Psoas muscle (tissue), 8 donors: ENCODE results near the gene NDUFB10. TPM values are rescaled to one million over a fixed set of nuclear protein-coding genes. Genes with fewer than 3 reads are reported as not detected.

Source experiments
- ATAC-seq, 4 donors: fragments of 200-7000 bp; cut with Tn5 transposase; one replicate each; pipeline ENCODE4 v1.9.1; 2020; ENCODE audit warnings: moderate library complexity in 3 of 4, mild to moderate bottlenecking in 2 of 4
- DNase-seq, 2 donors: peaks; one replicate each; pipeline ENCODE4 v3.0.0-alpha.2; 2020
- H3K27ac ChIP-seq: fragments of 200-600 bp; one replicate; pipeline ENCODE4 v1.8.0; 2022
- H3K27me3 ChIP-seq, 3 donors: fragments of 200-600 bp in 1 of 3; one replicate each; pipeline versions ENCODE4 v1.6.1 to v1.8.0; 2013 to 2022; ENCODE audit warnings: low read length in 2 of 3, mild to moderate bottlenecking in 2 of 3, moderate library complexity in 1 of 3; ENCODE audit not compliant: insufficient read depth in 3 of 3
- H3K36me3 ChIP-seq, 2 donors: fragments of 200-600 bp in 1 of 2; one replicate each; pipeline versions ENCODE4 v1.6.1 to v1.8.0; 2013 to 2022; ENCODE audit warnings: low read depth in 1 of 2, mild to moderate bottlenecking in 1 of 2, moderate library complexity in 1 of 2; ENCODE audit not compliant: insufficient read depth in 1 of 2
- H3K4me1 ChIP-seq: fragments of 200-600 bp; one replicate; pipeline ENCODE4 v1.8.0; 2022
- H3K4me3 ChIP-seq: fragments of 200-600 bp; one replicate; pipeline ENCODE4 v1.8.0; 2022; ENCODE audit warnings: mild to moderate bottlenecking
- H3K9me3 ChIP-seq: fragments of 200-600 bp; one replicate; pipeline ENCODE4 v1.8.0; 2022
- WGBS, 3 donors: extraction: QIAGEN DNeasy Blood & Tissue Kit; methylation state at CpG; one replicate each; pipeline versions ENCODE4 v1.1.6 to v1.1.7; 2013; 5-methylcytosine and 5-hydroxymethylcytosine counted together
- intact Hi-C, 2 donors: fragments of 100-400 bp; cut with DNase I; formaldehyde crosslinking; loops; one replicate each; pipeline versions ENCODE4 v1.11.0 to v1.14.2; 2022
- polyA plus RNA-seq, 3 donors: library from polyadenylated mRNA; stranded (reverse); fragments of 200-250 nt; gene quantifications; one replicate each; pipeline ENCODE4 v1.2.3, GENCODE V29; 2013
- total RNA-seq, 4 donors: library from RNA; stranded (reverse); fragmentation: NEBNext Ultra II Directional in 2 of 4; extraction: Animal tissue kit (Norgen Biotek cat#: 25700) in 2 of 4; gene quantifications; one replicate each; pipeline versions ENCODE4 v1.2.1 to v1.2.4, GENCODE V29; 2021 to 2023
- TF ChIP-seq, protein P1 (sequence below): fragments of 200-600 bp; IDR thresholded peaks from one replicate; pipeline ENCODE4 v1.8.0; 2022; ENCODE audit warnings: antibody characterized with exemption
- donor health status: healthy with polysubstance abuse.
- donor health status: DM: no; HTN: no; CAD: no; lungs with moderate emphysema.
- donor health status: Bipolar disorder and iron deficiency.
- donor health status: healthy.
- donor health status: DM: yes; HTN: yes; CAD: no.
- donor health status: DM: no; HTN: no; CAD: no.
- donor health status: DM: no; HTN: no; CAD: no.
- donor health status: DM: yes; HTN: yes; CAD: no.

NDUFB10 gene
- total and polyA plus RNA-seq, 7 donors: 350 to 870 (median 465) TPM

DNA sequence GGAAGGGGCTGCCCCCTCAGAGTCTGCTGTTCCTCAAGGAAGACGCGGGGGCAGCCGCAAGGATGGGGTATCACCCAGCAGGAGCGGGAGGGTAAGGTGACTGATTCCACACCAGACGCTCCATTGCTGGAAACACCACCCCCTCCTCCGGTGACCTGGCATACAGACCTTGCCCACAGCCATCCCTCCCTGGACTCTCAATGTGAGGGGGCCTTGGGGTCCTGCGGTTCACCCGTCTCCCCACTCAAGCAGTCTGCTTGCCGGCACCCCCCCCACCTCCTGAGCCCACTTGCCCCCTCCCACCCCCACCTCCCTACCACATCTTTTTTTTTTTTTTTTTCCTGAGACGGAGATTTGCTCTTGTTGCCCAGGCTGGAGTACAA is 29.0 kb upstream of the NDUFB10 start:
- DNase-seq (no peak), ATAC-seq (no peak)

DNA sequence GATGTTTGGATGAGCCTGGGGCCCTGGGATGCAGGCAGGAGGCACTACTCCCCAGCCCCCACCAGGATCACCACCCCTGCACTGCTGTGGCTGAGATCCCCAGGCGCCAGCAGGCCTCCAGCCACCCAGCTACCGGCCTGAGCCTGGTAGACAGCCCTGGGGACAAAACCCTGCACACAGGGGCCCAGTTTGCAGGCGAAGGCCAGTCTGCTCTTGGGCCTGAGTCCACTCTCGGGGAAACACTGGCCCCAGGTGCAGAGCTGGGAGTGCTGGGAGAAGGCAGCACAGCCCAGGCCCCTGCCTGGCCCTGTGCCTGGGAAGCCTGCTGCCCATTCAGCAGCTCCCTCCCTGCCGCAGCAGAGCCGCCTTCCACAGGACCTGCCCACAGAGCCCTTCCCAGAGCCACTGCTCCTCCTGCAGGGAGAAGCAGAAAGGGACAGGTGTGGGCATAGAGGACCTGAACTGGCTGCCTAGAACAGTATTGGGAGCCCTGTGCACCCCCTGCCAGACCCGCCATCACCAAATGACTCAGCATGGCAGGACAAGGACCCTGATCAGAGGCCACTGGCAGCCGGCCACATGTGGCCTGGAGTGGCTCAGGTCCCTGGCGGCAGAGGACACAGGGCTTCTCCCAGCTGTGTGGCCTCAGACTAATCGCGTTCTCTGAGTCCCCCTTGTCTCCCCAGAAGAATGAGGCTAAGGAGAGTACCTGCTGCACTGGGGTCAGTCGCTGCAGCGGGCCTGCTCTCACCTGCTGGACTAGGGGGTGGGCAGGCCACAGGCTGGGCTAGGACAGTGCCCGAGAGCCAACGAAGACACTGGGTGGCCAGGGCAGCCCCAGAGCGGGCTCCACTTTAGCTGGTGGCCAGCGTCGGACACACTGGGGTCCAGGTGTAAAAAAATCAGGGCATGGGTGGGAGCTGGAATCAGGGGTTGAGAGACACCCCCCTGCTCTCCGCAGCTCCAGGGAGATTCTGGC is 27.0 kb upstream of the NDUFB10 start:
- intact Hi-C loops: loop anchor here (5.0 to 10.0 kb wide), 2 partner anchors 70 to 318 kb away; partner anchors contain the start of genes CRAMP1 (in 1 of the 2) and IFT140 (in 1 of the 2)
- TF ChIP-seq, protein P1, sequence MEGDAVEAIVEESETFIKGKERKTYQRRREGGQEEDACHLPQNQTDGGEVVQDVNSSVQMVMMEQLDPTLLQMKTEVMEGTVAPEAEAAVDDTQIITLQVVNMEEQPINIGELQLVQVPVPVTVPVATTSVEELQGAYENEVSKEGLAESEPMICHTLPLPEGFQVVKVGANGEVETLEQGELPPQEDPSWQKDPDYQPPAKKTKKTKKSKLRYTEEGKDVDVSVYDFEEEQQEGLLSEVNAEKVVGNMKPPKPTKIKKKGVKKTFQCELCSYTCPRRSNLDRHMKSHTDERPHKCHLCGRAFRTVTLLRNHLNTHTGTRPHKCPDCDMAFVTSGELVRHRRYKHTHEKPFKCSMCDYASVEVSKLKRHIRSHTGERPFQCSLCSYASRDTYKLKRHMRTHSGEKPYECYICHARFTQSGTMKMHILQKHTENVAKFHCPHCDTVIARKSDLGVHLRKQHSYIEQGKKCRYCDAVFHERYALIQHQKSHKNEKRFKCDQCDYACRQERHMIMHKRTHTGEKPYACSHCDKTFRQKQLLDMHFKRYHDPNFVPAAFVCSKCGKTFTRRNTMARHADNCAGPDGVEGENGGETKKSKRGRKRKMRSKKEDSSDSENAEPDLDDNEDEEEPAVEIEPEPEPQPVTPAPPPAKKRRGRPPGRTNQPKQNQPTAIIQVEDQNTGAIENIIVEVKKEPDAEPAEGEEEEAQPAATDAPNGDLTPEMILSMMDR: no peak
- Histone ChIP-seq H3K4me3 (no peak overlapping the region), H3K4me1 (peaks cover 3% of the 10 kb centered on the region), H3K27me3 (no peaks in the 10 kb centered on the region), H3K9me3 (no peaks in the 10 kb centered on the region), H3K27ac (no peak overlapping the region), H3K36me3 (peaks cover 0 to 8% of the 10 kb centered on the region in 2 donors)
- ATAC-seq (no peak), DNase-seq (no peak)
- whole genome bisulfite sequencing, 3 donors: 62 to 70% (median 68%) methylated on average over 19 of the region's 19 CpGs

More for the DNA sequence above, 29.0 kb upstream of the NDUFB10 start:
- H3K4me3 ChIP-seq: no peak overlapping the region
- 77 to 95% (median 81%) methylated on average over 8 to 10 of the region's 10 CpGs for WGBS, 3 donors
- TF ChIP-seq, protein P1: no peak
- no peaks in the 10 kb centered on the region for H3K9me3 ChIP-seq
- no peak overlapping the region for H3K27ac ChIP-seq
- H3K27me3 ChIP-seq: peaks cover 0 to 4% (median 0%) of the 10 kb centered on the region in 3 donors
- no peaks in the 10 kb centered on the region for H3K36me3 ChIP-seq
- intact Hi-C loops: loop anchor here (5.0 to 10.0 kb wide), 2 partner anchors 68 to 316 kb away; partner anchors contain the start of genes CRAMP1 (in 1 of the 2) and IFT140 (in 1 of the 2)
- H3K4me1 ChIP-seq: peaks cover 3% of the 10 kb centered on the region

DNA sequence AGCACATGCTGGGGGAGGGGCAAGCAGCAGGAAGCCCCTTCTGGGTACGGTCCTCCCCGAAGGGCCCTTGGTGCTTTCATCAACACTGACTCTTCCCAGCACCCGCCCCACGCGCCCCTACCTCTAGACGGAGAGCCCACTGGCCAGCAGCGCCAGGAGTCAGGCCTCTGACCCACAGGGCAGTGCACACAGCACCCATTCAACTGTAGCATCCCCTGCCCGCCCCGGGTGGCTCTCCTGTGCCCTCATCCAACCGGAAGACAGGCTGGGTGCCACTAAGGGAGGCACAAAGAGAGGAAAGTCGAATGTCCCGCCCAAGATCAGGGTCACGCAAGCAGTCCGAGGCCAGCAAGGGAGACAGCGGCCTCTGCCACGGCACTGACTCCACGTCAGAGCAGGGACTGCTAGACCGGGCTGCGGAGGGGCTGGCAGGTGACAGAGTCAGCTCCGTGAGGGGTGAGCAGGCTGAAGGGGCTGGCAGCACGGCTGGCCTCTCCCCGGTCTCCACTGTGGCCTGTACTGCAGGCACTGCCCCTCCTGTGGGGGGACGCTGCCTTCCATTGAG is 26.2 kb upstream of the NDUFB10 start:
- 57 to 70% (median 59%) methylated on average over 21 to 23 of the region's 23 CpGs for WGBS, 3 donors
- no peak overlapping the region for H3K27ac ChIP-seq
- H3K4me1 ChIP-seq: peaks cover 3% of the 10 kb centered on the region
- intact Hi-C loops: loop anchor here (5.0 to 10.0 kb wide), 2 partner anchors 71 to 318 kb away; partner anchors contain the start of genes CRAMP1 (in 1 of the 2) and IFT140 (in 1 of the 2)
- no peak overlapping the region for H3K4me3 ChIP-seq
- H3K27me3 ChIP-seq: no peaks in the 10 kb centered on the region
- TF ChIP-seq, protein P1: no peak
- ATAC-seq: no peak
- H3K36me3 ChIP-seq: peaks cover under 1 to 17% of the 10 kb centered on the region in 2 donors
- DNase-seq: no peak
- no peaks in the 10 kb centered on the region for H3K9me3 ChIP-seq

DNA sequence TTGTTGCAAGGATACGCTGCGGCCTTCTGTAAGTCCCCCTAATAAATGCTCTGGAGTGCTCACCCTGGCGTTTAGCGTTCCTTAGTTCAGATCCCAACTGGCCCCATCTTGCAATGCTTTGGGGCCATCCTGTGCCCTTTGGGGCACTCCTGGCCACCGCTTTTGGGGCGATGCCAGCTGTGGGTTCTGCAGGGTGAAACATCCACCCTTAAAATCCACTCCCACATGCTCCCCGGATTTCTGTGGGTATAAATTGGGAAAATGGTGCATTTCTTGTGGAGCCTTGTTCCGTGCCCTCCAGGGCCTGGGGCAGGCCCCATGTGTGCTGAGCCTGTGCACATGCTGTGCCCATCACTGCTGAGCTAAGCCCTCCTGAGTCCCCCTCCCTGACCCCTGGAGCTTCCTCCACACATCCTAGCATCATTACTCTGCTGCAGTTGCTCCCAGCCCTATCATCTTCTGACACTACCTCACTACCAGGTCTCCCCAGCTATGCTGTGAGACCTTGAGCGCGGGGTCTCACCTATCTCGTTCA is 22.3 kb upstream of the NDUFB10 start:
- Histone ChIP-seq H3K27me3 (no peaks in the 10 kb centered on the region), H3K4me1 (peaks cover 23% of the 10 kb centered on the region), H3K36me3 (peaks cover 7 to 46% of the 10 kb centered on the region in 2 donors), H3K4me3 (no peak overlapping the region), H3K27ac (no peak overlapping the region), H3K9me3 (no peaks in the 10 kb centered on the region)
- 91 to 94% (median 93%) methylated on average over 11 of the region's 11 CpGs for WGBS, 3 donors
- TF ChIP-seq, protein P1: no peak
- no peak for ATAC-seq
- no peak for DNase-seq
- intact Hi-C loops: loop anchor here in 1 of 2 donors (10.0 kb wide), 1 partner anchor 322 kb away; the partner anchor contains the start of genes CRAMP1 and IFT140
